Fibroblast of lung (primary cell): ENCODE data around the gene MBOAT2. TPM values are rescaled to one million over a fixed set of nuclear protein-coding genes. Genes with fewer than 3 reads are reported as not detected.
"Not testable (repeated sequence)": the region's sequence is repeated elsewhere in the genome, so short reads cannot be mapped to it uniquely, and the experiment has no call there.

ENCODE experiments used
- DNase-seq, 2 donors: peaks; one replicate each; pipeline versions ENCODE4 v3.0.0 to v3.0.0-alpha.2; 2010; ENCODE audit warnings: low read depth in 2 of 2
- H2AFZ ChIP-seq: 2 replicates; pipeline ENCODE4 v1.5.1; 2012; ENCODE audit warnings: low read length, control low read depth, inconsistent platforms
- H3K27ac ChIP-seq: 2 replicates; pipeline ENCODE4 v1.5.1; 2011; ENCODE audit warnings: low read length, control low read depth; ENCODE audit not compliant: insufficient read depth
- H3K27me3 ChIP-seq: 2 replicates; pipeline ENCODE4 v1.5.1; 2011; ENCODE audit warnings: mild to moderate bottlenecking, low read length; ENCODE audit not compliant: control insufficient read depth, insufficient read depth
- H3K36me3 ChIP-seq: 2 replicates; pipeline ENCODE4 v1.5.1; 2011; ENCODE audit warnings: low read length; ENCODE audit not compliant: control insufficient read depth, insufficient read depth
- H3K4me1 ChIP-seq: 2 replicates; pipeline ENCODE4 v1.5.1; 2011; ENCODE audit warnings: low read length; ENCODE audit not compliant: control insufficient read depth, insufficient read depth; ENCODE audit errors: extremely low read depth
- H3K4me2 ChIP-seq: 2 replicates; pipeline ENCODE4 v1.5.1; 2011; ENCODE audit warnings: low read length, control low read depth; ENCODE audit not compliant: insufficient read depth; ENCODE audit errors: extremely low read depth
- H3K4me3 ChIP-seq, 4 experiments: fragments of 200-600 bp in 1 of 4; sonication (generic) in 1 of 4; replicated peaks in 1 of 4; 2 replicates each; pipeline ENCODE4 v1.5.1; 2011 to 2016; ENCODE audit warnings: low read length in 4 of 4, low read depth in 3 of 4, mild to moderate bottlenecking in 3 of 4, control low read depth in 2 of 4, inconsistent platforms in 1 of 4, mixed read lengths in 1 of 4; ENCODE audit not compliant: insufficient read depth in 1 of 4; ENCODE audit errors: control extremely low read depth in 1 of 4
- H3K79me2 ChIP-seq: 2 replicates; pipeline ENCODE4 v1.5.1; 2012; ENCODE audit warnings: mild to moderate bottlenecking, low read length, inconsistent platforms; ENCODE audit not compliant: control insufficient read depth, insufficient read depth
- H3K9ac ChIP-seq: 2 replicates; pipeline ENCODE4 v1.5.1; 2011; ENCODE audit warnings: mild to moderate bottlenecking, low read length, control low read depth; ENCODE audit not compliant: insufficient read depth
- H3K9me3 ChIP-seq: 2 replicates; pipeline ENCODE4 v1.5.1; 2012; ENCODE audit warnings: low read depth, low read length; ENCODE audit not compliant: control insufficient read depth, insufficient read depth
- H4K20me1 ChIP-seq: 2 replicates; pipeline ENCODE4 v1.5.1; 2011; ENCODE audit warnings: low read length; ENCODE audit not compliant: control insufficient read depth, insufficient read depth; ENCODE audit errors: extremely low read depth
- EZH2 ChIP-seq: IDR thresholded peaks from 2 replicates; pipeline ENCODE4 v1.5.1; 2012; ENCODE audit warnings: low read length, control low read depth, mild to moderate bottlenecking; ENCODE audit errors: missing control alignments
- polyA plus RNA-seq, 2 donors: library from polyadenylated mRNA; depleted of rRNA in 1 of 2; stranded (reverse) in 1 of 2; unstranded in 1 of 2; fragments of >200 nt; gene quantifications; 2 replicates each; pipeline ENCODE4 v1.2.1, GENCODE V29; 2011 to 2012; ENCODE audit warnings: missing spikeins in 1 of 2
- total RNA-seq: library from RNA; depleted of rRNA; stranded (reverse); fragments of >200 nt; gene quantifications from 2 replicates; pipeline ENCODE4 v1.2.1, GENCODE V29; 2014
- TF ChIP-seq, protein P1 (sequence below), 2 donors: IDR thresholded peaks in 1 of 2; conservative IDR thresholded peaks in 1 of 2; 1 replicate in 1 of 2; 2 replicates in 1 of 2; pipeline ENCODE4 v1.5.1; 2011 to 2012; ENCODE audit warnings: low read length in 2 of 2, control low read depth in 1 of 2, inconsistent platforms in 1 of 2, low read depth in 1 of 2, mild to moderate bottlenecking in 1 of 2

Gene MBOAT2
- total and polyA plus RNA-seq, 2 donors (not counting 1 experiment from before 2014, with no cell fraction given), result 46.4 to 68.3 TPM

DNA sequence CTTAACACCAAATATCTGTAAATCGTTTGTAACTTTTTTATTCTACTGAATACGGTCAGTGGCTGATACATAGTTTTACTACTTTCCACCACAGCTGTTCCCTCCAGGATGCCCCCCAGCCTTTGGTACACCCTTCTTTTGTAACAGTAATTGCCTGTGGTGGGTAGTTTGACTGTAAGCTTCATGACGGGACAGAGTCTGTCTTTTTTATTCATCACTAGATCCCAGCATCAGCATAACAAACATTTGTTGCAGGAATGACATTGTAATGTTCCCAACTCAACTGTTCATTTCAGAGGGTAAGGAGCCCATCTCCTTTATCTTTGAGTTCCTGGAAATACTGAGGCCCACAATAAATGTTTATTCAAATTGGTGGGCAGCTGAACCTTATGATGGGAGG lies 67.5 kb downstream of the MBOAT2 start:
- Histone ChIP-seq H3K27ac (no peak overlapping the region), H3K9ac (no peak overlapping the region), H3K4me2 (no peak overlapping the region), H4K20me1 (no peaks in the 10 kb centered on the region), H3K9me3 (no peaks in the 10 kb centered on the region), H3K79me2 (no peaks in the 10 kb centered on the region), H3K27me3 (no peaks in the 10 kb centered on the region), H3K4me1 (no peaks in the 10 kb centered on the region), H3K4me3 (no peak overlapping the region), H2AFZ (no peak overlapping the region), H3K36me3 (peaks cover 3% of the 10 kb centered on the region)
- no peak for DNase-seq
- TF ChIP-seq, protein P1, sequence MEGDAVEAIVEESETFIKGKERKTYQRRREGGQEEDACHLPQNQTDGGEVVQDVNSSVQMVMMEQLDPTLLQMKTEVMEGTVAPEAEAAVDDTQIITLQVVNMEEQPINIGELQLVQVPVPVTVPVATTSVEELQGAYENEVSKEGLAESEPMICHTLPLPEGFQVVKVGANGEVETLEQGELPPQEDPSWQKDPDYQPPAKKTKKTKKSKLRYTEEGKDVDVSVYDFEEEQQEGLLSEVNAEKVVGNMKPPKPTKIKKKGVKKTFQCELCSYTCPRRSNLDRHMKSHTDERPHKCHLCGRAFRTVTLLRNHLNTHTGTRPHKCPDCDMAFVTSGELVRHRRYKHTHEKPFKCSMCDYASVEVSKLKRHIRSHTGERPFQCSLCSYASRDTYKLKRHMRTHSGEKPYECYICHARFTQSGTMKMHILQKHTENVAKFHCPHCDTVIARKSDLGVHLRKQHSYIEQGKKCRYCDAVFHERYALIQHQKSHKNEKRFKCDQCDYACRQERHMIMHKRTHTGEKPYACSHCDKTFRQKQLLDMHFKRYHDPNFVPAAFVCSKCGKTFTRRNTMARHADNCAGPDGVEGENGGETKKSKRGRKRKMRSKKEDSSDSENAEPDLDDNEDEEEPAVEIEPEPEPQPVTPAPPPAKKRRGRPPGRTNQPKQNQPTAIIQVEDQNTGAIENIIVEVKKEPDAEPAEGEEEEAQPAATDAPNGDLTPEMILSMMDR (conservative IDR thresholded peaks at IDR 0.05 in 1 of 2, IDR thresholded peaks at IDR 0.05 in 1 of 2; ENCODE audit: low read depth in 1 of 2, low read length in 2 of 2), result no peak
- no peak for TF ChIP-seq EZH2

DNA sequence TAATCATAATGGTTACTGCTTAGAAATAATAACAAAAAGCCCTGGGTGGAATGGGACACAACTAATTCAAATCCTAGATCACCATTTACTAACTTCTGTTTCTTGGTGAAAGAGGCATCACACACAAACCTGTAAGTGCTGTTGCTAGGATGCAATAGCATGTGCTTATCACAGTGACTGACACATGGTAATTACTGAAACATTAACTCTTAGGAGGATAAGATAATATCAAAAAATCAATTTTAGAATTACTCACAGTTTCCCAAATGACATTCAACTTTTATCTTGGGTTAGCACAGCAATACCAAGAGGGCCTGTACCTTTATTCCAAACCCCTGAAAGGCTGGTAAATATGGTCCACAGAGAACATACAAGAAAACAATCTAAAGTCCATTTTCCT lies 69.1 kb downstream of the MBOAT2 start:
- peaks cover 3% of the 10 kb centered on the region for H3K36me3 ChIP-seq
- TF ChIP-seq, protein P1 (conservative IDR thresholded peaks at IDR 0.05 in 1 of 2, IDR thresholded peaks at IDR 0.05 in 1 of 2; ENCODE audit: low read depth in 1 of 2, low read length in 2 of 2), result no peak
- TF ChIP-seq EZH2, result no peak
- no peak overlapping the region for H3K9ac ChIP-seq
- no peaks in the 10 kb centered on the region for H4K20me1 ChIP-seq
- no peak overlapping the region for H3K27ac ChIP-seq
- H3K4me3 ChIP-seq, result no peak overlapping the region
- no peaks in the 10 kb centered on the region for H3K27me3 ChIP-seq
- H2AFZ ChIP-seq, result no peak overlapping the region
- no peak overlapping the region for H3K4me2 ChIP-seq
- H3K79me2 ChIP-seq, result no peaks in the 10 kb centered on the region
- no peaks in the 10 kb centered on the region for H3K4me1 ChIP-seq
- DNase-seq, result no peak
- H3K9me3 ChIP-seq, result no peaks in the 10 kb centered on the region

DNA sequence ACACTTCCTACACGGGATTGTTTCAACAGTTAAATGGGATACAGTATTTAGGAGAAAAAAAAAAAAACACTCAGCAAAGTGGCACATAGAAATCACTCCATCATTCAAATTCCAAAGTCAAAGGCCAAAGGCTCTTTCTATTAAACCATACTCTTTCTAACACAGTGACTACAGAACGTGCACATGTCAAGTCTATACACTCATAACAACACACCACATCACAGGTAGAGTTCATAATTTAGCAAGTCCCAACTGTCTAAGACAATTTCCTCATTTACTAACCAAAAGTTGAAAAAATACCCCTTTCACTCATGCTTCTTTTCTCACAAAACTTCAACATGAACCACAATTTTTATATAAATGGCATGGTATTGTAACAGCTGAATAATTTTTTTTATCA lies 70.8 kb downstream of the MBOAT2 start:
- H3K9ac ChIP-seq, result no peak overlapping the region
- H2AFZ ChIP-seq, result no peak overlapping the region
- no peaks in the 10 kb centered on the region for H4K20me1 ChIP-seq
- H3K4me1 ChIP-seq, result no peaks in the 10 kb centered on the region
- H3K27me3 ChIP-seq, result no peaks in the 10 kb centered on the region
- H3K36me3 ChIP-seq, result no peaks in the 10 kb centered on the region
- no peak for DNase-seq
- no peaks in the 10 kb centered on the region for H3K9me3 ChIP-seq
- no peak overlapping the region for H3K4me3 ChIP-seq
- H3K27ac ChIP-seq, result no peak overlapping the region
- no peak overlapping the region for H3K4me2 ChIP-seq
- H3K79me2 ChIP-seq, result no peaks in the 10 kb centered on the region
- TF ChIP-seq, protein P1 (conservative IDR thresholded peaks at IDR 0.05 in 1 of 2, IDR thresholded peaks at IDR 0.05 in 1 of 2; ENCODE audit: low read depth in 1 of 2, low read length in 2 of 2), result no peak
- TF ChIP-seq EZH2, result no peak

DNA sequence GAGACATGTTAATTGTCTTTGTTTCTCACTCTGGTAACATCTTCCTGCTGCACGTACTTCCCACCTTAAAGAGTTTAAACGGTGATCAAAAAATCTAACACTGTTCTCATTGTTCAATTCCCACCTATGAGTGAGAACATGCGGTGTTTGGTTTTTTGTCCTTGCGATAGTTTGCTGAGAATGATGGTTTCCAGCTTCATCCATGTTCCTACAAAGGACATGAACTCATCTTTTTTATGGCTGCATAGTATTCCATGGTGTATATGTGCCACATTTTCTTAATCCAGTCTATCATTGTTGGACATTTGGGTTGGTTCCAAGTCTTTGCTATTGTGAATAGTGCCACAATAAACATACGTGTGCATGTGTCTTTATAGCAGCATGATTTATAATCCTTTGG lies 73.3 kb downstream of the MBOAT2 start:
- not testable (repeated sequence) for H3K9me3 ChIP-seq, H4K20me1 ChIP-seq, H3K27me3 ChIP-seq, H3K27ac ChIP-seq, H3K4me3 ChIP-seq, H3K4me2 ChIP-seq, H3K79me2 ChIP-seq, H2AFZ ChIP-seq, DNase-seq, H3K36me3 ChIP-seq, H3K4me1 ChIP-seq, H3K9ac ChIP-seq
